Endothelial cell of umbilical vein (primary cell): ENCODE measurements around the gene PNPLA6. TPM values are rescaled to one million over a fixed set of nuclear protein-coding genes. Genes with fewer than 3 reads are reported as not detected.

Experiments
- BruUV-seq: library from RNA; stranded (reverse); fragments of 400-500 nt; replicated peaks from 2 replicates; lab custom pipeline; 2021; lab: Mats Ljungman, UMichigan
- CTCF ChIA-PET: fragments of 300-600, 350-600 bp; sonication (Branson Sonifier 250); formaldehyde crosslinking; loops from one replicate; lab custom pipeline; 2021; ENCODE audit warnings: antibody characterized with exemption, inconsistent platforms; lab: Charles Lee
- POLR2A ChIA-PET: fragments of 300-600, 350-600 bp; sonication (Branson Sonifier 250); formaldehyde crosslinking; loops from one replicate; lab custom pipeline; 2021; ENCODE audit warnings: antibody characterized with exemption, inconsistent platforms; lab: Charles Lee
- DNase-seq: peaks from one replicate; pipeline ENCODE4 v3.0.0-alpha.2; 2011; ENCODE audit warnings: low read depth, low spot score
- FAIRE-seq: peaks from 2 replicates; lab custom pipeline; 2011; peaks lifted over from hg19 to GRCh38; lab: Jason Lieb, UNC
- H2AFZ ChIP-seq: 2 replicates; pipeline ENCODE4 v1.6.0; 2012; ENCODE audit warnings: low read depth, low read length, control low read depth, inconsistent platforms
- H3K27ac ChIP-seq: 2 replicates; pipeline ENCODE4 v1.5.1; 2011; ENCODE audit warnings: low read depth, mild to moderate bottlenecking, control low read depth, low read length, moderate library complexity; ENCODE audit not compliant: insufficient read depth
- H3K27me3 ChIP-seq, 2 experiments: 2 replicates each; pipeline versions ENCODE4 v1.6.0 to v1.6.1; 2011; ENCODE audit warnings: low read length in 2 of 2, mixed read lengths in 1 of 2; ENCODE audit not compliant: control insufficient read depth in 2 of 2, insufficient read depth in 2 of 2
- H3K36me3 ChIP-seq, 2 experiments: 2 replicates in 1 of 2; 3 replicates in 1 of 2; pipeline ENCODE4 v1.5.1; 2011; ENCODE audit warnings: low read length in 2 of 2, mild to moderate bottlenecking in 1 of 2, moderate library complexity in 1 of 2; ENCODE audit not compliant: control insufficient read depth in 2 of 2, insufficient read depth in 2 of 2; ENCODE audit errors: extremely low read depth in 1 of 2
- H3K4me1 ChIP-seq: 3 replicates; pipeline ENCODE4 v1.5.1; 2011; ENCODE audit warnings: mild to moderate bottlenecking, low read length; ENCODE audit not compliant: control insufficient read depth, insufficient read depth; ENCODE audit errors: extremely low read depth
- H3K4me2 ChIP-seq: 2 replicates; pipeline ENCODE4 v1.6.1; 2011; ENCODE audit warnings: low read length, control low read depth, mixed read lengths; ENCODE audit not compliant: insufficient read depth
- H3K4me3 ChIP-seq, 3 experiments: fragments of 200-600 bp in 1 of 3; sonication (generic), shearing (Covaris generic) in 1 of 3; replicated peaks in 1 of 3; 2 replicates each; pipeline ENCODE4 v1.5.1; 2011 to 2016; ENCODE audit warnings: control low read depth in 3 of 3, low read length in 3 of 3, mild to moderate bottlenecking in 2 of 3, inconsistent platforms in 1 of 3, low read depth in 1 of 3, moderate library complexity in 1 of 3; ENCODE audit not compliant: insufficient read depth in 1 of 3
- H3K79me2 ChIP-seq: 2 replicates; pipeline ENCODE4 v1.6.0; 2012; ENCODE audit warnings: low read length, inconsistent platforms; ENCODE audit not compliant: control insufficient read depth, insufficient read depth
- H3K9ac ChIP-seq: replicated peaks from 2 replicates; pipeline ENCODE3; 2011; ENCODE audit warnings: low read length, control low read depth; ENCODE audit not compliant: insufficient read depth; ENCODE audit errors: extremely low read depth
- H3K9me1 ChIP-seq: replicated peaks from 3 replicates; pipeline ENCODE4 v1.6.0; 2011; ENCODE audit warnings: mild to moderate bottlenecking, low read length; ENCODE audit not compliant: control insufficient read depth, insufficient read depth; ENCODE audit errors: extremely low read depth
- H3K9me3 ChIP-seq: replicated peaks from 2 replicates; pipeline ENCODE4 v1.5.1; 2012; ENCODE audit warnings: low read length, inconsistent platforms; ENCODE audit not compliant: control insufficient read depth, insufficient read depth
- H4K20me1 ChIP-seq: replicated peaks from 2 replicates; pipeline ENCODE3; 2011; ENCODE audit warnings: mild to moderate bottlenecking, low read length; ENCODE audit not compliant: control insufficient read depth, insufficient read depth; ENCODE audit errors: extremely low read depth
- CTCF ChIP-seq, 2 donors: IDR thresholded peaks; 1 replicate in 1 of 2; 2 replicates in 1 of 2; pipeline ENCODE4 v1.5.1; 2011; ENCODE audit warnings: low read length in 2 of 2, mild to moderate bottlenecking in 2 of 2, moderate library complexity in 2 of 2, control low read depth in 1 of 2, inconsistent platforms in 1 of 2, low read depth in 1 of 2; ENCODE audit not compliant: insufficient read depth in 1 of 2; ENCODE audit errors: extremely low read depth in 1 of 2
- EZH2 ChIP-seq: IDR thresholded peaks from 2 replicates; pipeline ENCODE4 v1.6.1; 2012; ENCODE audit warnings: borderline replicate concordance, low read depth, mild to moderate bottlenecking, moderate library complexity, low read length, inconsistent platforms; ENCODE audit not compliant: severe bottlenecking
- FOS ChIP-seq: IDR thresholded peaks from 2 replicates; pipeline ENCODE4 v1.6.1; 2011; ENCODE audit warnings: mild to moderate bottlenecking, low read length, moderate library complexity, borderline replicate concordance; ENCODE audit not compliant: insufficient read depth
- GATA2 ChIP-seq: IDR thresholded peaks from 2 replicates; pipeline ENCODE4 v1.7.0; 2011; ENCODE audit warnings: low read depth, mild to moderate bottlenecking, moderate library complexity, mixed read lengths, low read length; ENCODE audit not compliant: insufficient read length, insufficient read depth
- JUN ChIP-seq: IDR thresholded peaks from 2 replicates; pipeline ENCODE4 v1.6.1; 2011; ENCODE audit warnings: borderline replicate concordance, low read depth; ENCODE audit not compliant: insufficient read length, insufficient read depth
- POLR2AphosphoS5 ChIP-seq: IDR thresholded peaks from 2 replicates; pipeline ENCODE4 v1.6.1; 2012; ENCODE audit warnings: low read depth, mild to moderate bottlenecking, control low read depth, low read length, moderate library complexity; ENCODE audit not compliant: insufficient read depth
- dilution Hi-C: fragments of 300-500 bp; cut with MboI; formaldehyde crosslinking; loops from one replicate; pipeline ENCODE4 v1.15.0; 2019; ENCODE audit warnings: low sequenced_read_pairs; ENCODE audit not compliant: extremely low pct_ligation_motif_present
- intact Hi-C: fragments of 100-400 bp; cut with micrococcal nuclease; formaldehyde crosslinking; loops from one replicate; pipeline ENCODE4 v1.10.0; 2022
- polyA plus RNA-seq, 4 experiments: library from polyadenylated mRNA; depleted of rRNA in 3 of 4; stranded (reverse) in 3 of 4; unstranded in 1 of 4; fragments of >200 nt; gene quantifications; 2 replicates each; pipeline versions ENCODE4 v1.2.1 to v1.2.3, GENCODE V29; 2011 to 2012; ENCODE audit warnings: missing spikeins in 1 of 4
- total RNA-seq: library from RNA; stranded (reverse); gene quantifications from 2 replicates; pipeline ENCODE4 v1.2.3, GENCODE V29; 2021

The PNPLA6 gene
- total and polyA plus RNA-seq, 2 donors (not counting 3 experiments of a cell fraction or from before 2014, with no cell fraction given) = 106 to 164 TPM

DNA sequence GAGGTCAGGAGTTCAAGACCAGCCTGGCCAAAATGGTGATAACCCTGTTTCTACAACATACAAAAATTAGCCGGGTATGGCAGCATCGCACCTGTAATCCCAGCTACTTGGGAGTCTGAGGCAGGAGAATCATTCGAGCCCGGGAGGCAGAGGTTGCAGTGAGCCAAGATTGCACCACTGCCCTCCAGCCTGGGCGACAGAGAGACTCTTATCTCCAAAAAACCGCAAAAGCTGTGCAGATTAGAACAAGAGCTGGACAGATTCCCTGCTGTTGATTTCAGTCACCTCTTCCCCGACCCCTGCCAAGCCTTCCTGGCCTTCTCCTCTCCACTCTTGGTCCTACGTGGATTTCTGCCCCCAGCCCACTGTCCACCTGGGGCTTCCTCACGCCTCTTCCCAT is 68.4 kb downstream of the PNPLA6 start:
- Histone ChIP-seq H4K20me1 (no peaks in the 10 kb centered on the region), H3K9ac (no peak overlapping the region), H3K4me2 (no peak overlapping the region), H3K36me3 (no peaks in the 10 kb centered on the region), H3K9me1 (no peaks in the 10 kb centered on the region), H3K27me3 (no peaks in the 10 kb centered on the region), H3K27ac (no peak overlapping the region), H2AFZ (no peak overlapping the region), H3K4me3 (no peak overlapping the region), H3K79me2 (no peaks in the 10 kb centered on the region), H3K4me1 (no peaks in the 10 kb centered on the region), H3K9me3 (no peaks in the 10 kb centered on the region)
- TF ChIP-seq POLR2AphosphoS5 (no peak), JUN (no peak), EZH2 (no peak), CTCF (IDR thresholded peaks at IDR 0.05; ENCODE audit: extremely low read depth in 1 of 2, insufficient read depth in 1 of 2, low read depth in 1 of 2, low read length in 2 of 2) (no peak), GATA2 (no peak), FOS (no peak)
- BruUV-seq = no TSS peak
- ChIA-PET POLR2A (no interaction called here), CTCF (interaction anchor here (2.2 kb wide), 1 partner anchor 77 kb away, joined by 8 read pairs; the partner anchor contains the start of gene TRAPPC5)
- DNase-seq (no peak), FAIRE-seq (no peak)
- intact Hi-C loops (no loop called here), dilution Hi-C loops (no loop called here)
